MM.1S (cell line): Measurements from ENCODE around the gene FRY.

ENCODE experiments used
- DNase-seq: peaks from one replicate; pipeline ENCODE4 v3.0.0-alpha.2; 2015
- H2AFZ ChIP-seq: fragments of 300-600 bp; sonication (generic); 2 replicates; pipeline ENCODE4 v1.6.0; 2016; ENCODE audit warnings: antibody characterized with exemption, low read length
- H3F3A ChIP-seq: fragments of 300-600 bp; sonication (generic); 2 replicates; pipeline ENCODE4 v1.6.1; 2016; ENCODE audit warnings: mild to moderate bottlenecking, antibody characterized with exemption, low read length, moderate library complexity, mixed read lengths; ENCODE audit not compliant: insufficient read depth
- H3K27ac ChIP-seq: fragments of 300-600 bp; sonication (generic); 2 replicates; pipeline ENCODE4 v1.5.1; 2016; ENCODE audit warnings: mild to moderate bottlenecking, low read length
- H3K27me3 ChIP-seq: fragments of 300-600 bp; sonication (generic); replicated peaks from 2 replicates; pipeline ENCODE4 v1.6.0; 2016; ENCODE audit warnings: low read length; ENCODE audit not compliant: insufficient read depth
- H3K36me3 ChIP-seq: fragments of 300-600 bp; sonication (generic); replicated peaks from 2 replicates; pipeline ENCODE4 v1.6.1; 2016; ENCODE audit warnings: mild to moderate bottlenecking, low read length, mixed read lengths; ENCODE audit not compliant: insufficient read depth
- H3K4me1 ChIP-seq: fragments of 300-600 bp; sonication (generic); 2 replicates; pipeline ENCODE4 v1.6.1; 2016; ENCODE audit warnings: low read length, mixed read lengths
- H3K4me2 ChIP-seq: fragments of 300-600 bp; sonication (generic); 2 replicates; pipeline ENCODE4 v1.6.0; 2016; ENCODE audit warnings: low read depth, low read length
- H3K4me3 ChIP-seq: fragments of 300-600 bp; sonication (generic); 2 replicates; pipeline ENCODE4 v1.5.1; 2016; ENCODE audit warnings: low read length, mixed read lengths
- H3K79me2 ChIP-seq: fragments of 300-600 bp; sonication (generic); 2 replicates; pipeline ENCODE4 v1.6.1; 2016; ENCODE audit warnings: mixed run types, low read length, mixed read lengths
- H3K9ac ChIP-seq: fragments of 300-600 bp; sonication (generic); 2 replicates; pipeline ENCODE4 v1.6.1; 2016; ENCODE audit warnings: low read length, mixed read lengths
- H3K9me2 ChIP-seq: fragments of 300-600 bp; sonication (generic); replicated peaks from 2 replicates; pipeline ENCODE4 v1.6.1; 2016; ENCODE audit warnings: mild to moderate bottlenecking, low read length, mixed read lengths; ENCODE audit not compliant: insufficient read depth
- H3K9me3 ChIP-seq: fragments of 300-600 bp; sonication (generic); replicated peaks from 2 replicates; pipeline ENCODE4 v1.6.1; 2016; ENCODE audit warnings: mild to moderate bottlenecking, low read length, mixed read lengths; ENCODE audit not compliant: insufficient read depth
- H4K20me1 ChIP-seq: fragments of 300-600 bp; sonication (generic); 2 replicates; pipeline ENCODE4 v1.6.1; 2016; ENCODE audit warnings: mild to moderate bottlenecking, low read length, moderate library complexity, mixed read lengths; ENCODE audit not compliant: insufficient read depth
- CTCF ChIP-seq: fragments of 300-600 bp; sonication (generic); IDR thresholded peaks from 2 replicates; pipeline ENCODE4 v1.5.1; 2016; ENCODE audit warnings: antibody characterized with exemption, low read length, mixed read lengths
- EZH2 ChIP-seq: fragments of 300-600 bp; sonication (generic); optimal IDR thresholded peaks from 2 replicates; pipeline ENCODE3; 2017; ENCODE audit warnings: low read depth, mild to moderate bottlenecking, antibody characterized with exemption, low read length, mixed read lengths
- EZH2phosphoT487 ChIP-seq: fragments of 300-600 bp; sonication (generic); IDR thresholded peaks from 2 replicates; pipeline ENCODE4 v1.6.1; 2018; ENCODE audit warnings: antibody characterized with exemption, low read length

The FRY gene

GRCh38 chr13:32075170-32075851 lies 43.7 kb downstream of the FRY start:
- no peaks in the 10 kb centered on the region for H3K36me3 ChIP-seq
- no peak for DNase-seq
- H3K27me3 ChIP-seq: no peaks in the 10 kb centered on the region
- H3K4me1 ChIP-seq: no peaks in the 10 kb centered on the region
- H4K20me1 ChIP-seq: no peaks in the 10 kb centered on the region
- no peak overlapping the region for H3K9ac ChIP-seq
- no peak overlapping the region for H2AFZ ChIP-seq
- no peaks in the 10 kb centered on the region for H3K9me2 ChIP-seq
- H3F3A ChIP-seq: no peaks in the 10 kb centered on the region
- no peaks in the 10 kb centered on the region for H3K9me3 ChIP-seq
- no peak overlapping the region for H3K27ac ChIP-seq
- H3K4me2 ChIP-seq: no peak overlapping the region
- no peak overlapping the region for H3K4me3 ChIP-seq
- no peak for TF ChIP-seq EZH2phosphoT487
- no peak for TF ChIP-seq CTCF
- TF ChIP-seq EZH2: no peak
- H3K79me2 ChIP-seq: no peaks in the 10 kb centered on the region

GRCh38 chr13:32079587-32079986 lies 48.0 kb downstream of the FRY start:
- no peaks in the 10 kb centered on the region for H3K36me3 ChIP-seq
- no peak for DNase-seq
- no peak overlapping the region for H3K27ac ChIP-seq
- no peaks in the 10 kb centered on the region for H4K20me1 ChIP-seq
- H3K9me2 ChIP-seq: no peaks in the 10 kb centered on the region
- H3K4me2 ChIP-seq: no peak overlapping the region
- no peaks in the 10 kb centered on the region for H3K9me3 ChIP-seq
- no peaks in the 10 kb centered on the region for H3K79me2 ChIP-seq
- no peak overlapping the region for H3K9ac ChIP-seq
- H3K4me1 ChIP-seq: no peaks in the 10 kb centered on the region
- H3F3A ChIP-seq: no peaks in the 10 kb centered on the region
- H3K4me3 ChIP-seq: no peak overlapping the region
- no peak for TF ChIP-seq EZH2phosphoT487
- TF ChIP-seq EZH2: no peak
- TF ChIP-seq CTCF: no peak
- H2AFZ ChIP-seq: no peak overlapping the region
- no peaks in the 10 kb centered on the region for H3K27me3 ChIP-seq

- Histone ChIP-seq H3K27me3 (no peaks in the 10 kb centered on the region), H2AFZ (no peak overlapping the region), H3F3A (no peaks in the 10 kb centered on the region), H3K4me2 (no peak overlapping the region), H3K27ac (no peak overlapping the region), H3K4me3 (no peak overlapping the region), H3K9me2 (no peaks in the 10 kb centered on the region), H4K20me1 (no peaks in the 10 kb centered on the region), H3K36me3 (no peaks in the 10 kb centered on the region), H3K9ac (no peak overlapping the region), H3K4me1 (no peaks in the 10 kb centered on the region), H3K9me3 (no peaks in the 10 kb centered on the region), H3K79me2 (no peaks in the 10 kb centered on the region)
- TF ChIP-seq EZH2phosphoT487 (no peak), CTCF (no peak), EZH2 (no peak)
- no peak for DNase-seq
Observed at GRCh38 chr13:32080328-32080744, 48.8 kb downstream of the FRY start.
